Fibroblast of the aortic adventitia (primary cell): ENCODE measurements around the gene RTL10. TPM values are rescaled to one million over a fixed set of nuclear protein-coding genes. Genes with fewer than 3 reads are reported as not detected.

Experiments
- DNase-seq: peaks from one replicate; pipeline ENCODE4 v3.0.0-alpha.2; 2010; ENCODE audit warnings: low read depth
- H3K4me3 ChIP-seq: 2 replicates; pipeline ENCODE4 v1.5.1; 2011; ENCODE audit warnings: low read depth, mild to moderate bottlenecking, control low read depth, low read length, moderate library complexity
- total RNA-seq: library from RNA; depleted of rRNA; stranded (reverse); fragments of >200 nt; gene quantifications from 2 replicates; pipeline ENCODE4 v1.2.3, GENCODE V29; 2012; ENCODE audit warnings: low replicate concordance
- TF ChIP-seq, protein P1 (sequence below): IDR thresholded peaks from 2 replicates; pipeline ENCODE4 v1.5.1; 2011; ENCODE audit warnings: mild to moderate bottlenecking, low read length, control low read depth, inconsistent platforms; ENCODE audit not compliant: insufficient read depth

RTL10 gene
- total RNA-seq, 1 donor = 10.8 TPM

DNA sequence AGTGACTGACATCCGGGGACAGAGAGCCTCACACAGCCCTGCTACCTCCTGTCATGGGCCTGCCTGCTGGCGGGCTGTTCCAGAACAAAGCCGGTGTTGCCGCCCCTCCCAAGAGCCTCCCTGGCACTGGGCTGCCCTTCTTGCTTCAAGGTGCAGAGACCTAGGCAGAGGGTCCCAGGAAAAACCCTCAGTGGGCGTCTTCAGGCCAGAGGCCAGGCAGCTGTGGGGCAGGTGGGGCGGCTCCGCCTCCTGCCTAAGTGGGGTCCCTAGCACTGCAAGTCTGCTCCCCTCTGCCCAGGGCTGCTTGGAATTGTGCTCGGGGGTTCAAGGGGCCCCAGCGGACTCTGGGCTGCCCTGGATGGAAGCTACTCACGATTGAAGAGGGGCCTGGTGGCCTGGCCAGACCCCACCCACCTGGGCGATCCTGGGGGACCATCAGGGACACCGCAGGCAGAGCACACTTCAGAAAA is 20.4 kb upstream of the RTL10 start:
- DNase-seq = no peak
- TF ChIP-seq, protein P1, sequence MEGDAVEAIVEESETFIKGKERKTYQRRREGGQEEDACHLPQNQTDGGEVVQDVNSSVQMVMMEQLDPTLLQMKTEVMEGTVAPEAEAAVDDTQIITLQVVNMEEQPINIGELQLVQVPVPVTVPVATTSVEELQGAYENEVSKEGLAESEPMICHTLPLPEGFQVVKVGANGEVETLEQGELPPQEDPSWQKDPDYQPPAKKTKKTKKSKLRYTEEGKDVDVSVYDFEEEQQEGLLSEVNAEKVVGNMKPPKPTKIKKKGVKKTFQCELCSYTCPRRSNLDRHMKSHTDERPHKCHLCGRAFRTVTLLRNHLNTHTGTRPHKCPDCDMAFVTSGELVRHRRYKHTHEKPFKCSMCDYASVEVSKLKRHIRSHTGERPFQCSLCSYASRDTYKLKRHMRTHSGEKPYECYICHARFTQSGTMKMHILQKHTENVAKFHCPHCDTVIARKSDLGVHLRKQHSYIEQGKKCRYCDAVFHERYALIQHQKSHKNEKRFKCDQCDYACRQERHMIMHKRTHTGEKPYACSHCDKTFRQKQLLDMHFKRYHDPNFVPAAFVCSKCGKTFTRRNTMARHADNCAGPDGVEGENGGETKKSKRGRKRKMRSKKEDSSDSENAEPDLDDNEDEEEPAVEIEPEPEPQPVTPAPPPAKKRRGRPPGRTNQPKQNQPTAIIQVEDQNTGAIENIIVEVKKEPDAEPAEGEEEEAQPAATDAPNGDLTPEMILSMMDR = no peak
- H3K4me3 ChIP-seq = no peak overlapping the region

DNA sequence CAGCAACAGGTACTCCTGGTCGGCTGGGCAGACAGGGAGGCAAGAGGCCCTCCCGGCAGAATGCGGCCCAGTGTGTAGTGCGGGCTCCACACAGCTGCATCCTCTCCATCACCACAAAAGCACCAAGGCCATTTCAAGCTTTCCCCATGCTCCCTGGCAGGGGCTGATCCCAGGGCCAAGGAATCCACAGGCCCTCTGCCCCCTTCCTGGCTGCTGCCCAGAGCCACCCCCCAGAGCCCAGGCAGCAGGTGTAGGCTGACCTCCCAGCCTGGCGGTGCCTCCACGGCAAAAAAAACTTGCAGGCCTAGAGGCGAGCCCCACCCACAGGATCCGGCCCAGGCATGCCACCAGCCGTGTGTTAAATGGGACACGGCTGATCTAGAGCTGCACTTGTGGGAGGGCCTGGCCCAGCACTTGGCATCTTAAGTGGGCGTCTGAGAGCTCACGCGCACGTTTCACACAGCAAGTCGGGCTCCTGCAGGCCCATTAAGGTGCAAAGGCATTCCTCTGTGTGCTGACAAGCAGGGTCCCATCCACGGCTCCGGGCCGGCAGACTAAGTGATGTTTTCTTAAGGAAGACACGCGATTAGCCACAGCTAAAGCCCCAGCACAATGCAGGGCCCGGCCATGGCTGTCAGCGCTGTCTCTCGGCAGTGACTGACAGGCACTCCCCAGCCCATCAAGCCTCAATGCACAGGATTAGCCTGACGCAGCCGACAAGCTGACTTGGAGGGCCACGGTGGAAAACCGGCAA is 19.8 kb upstream of the RTL10 start:
- TF ChIP-seq, protein P1 = no peak
- DNase-seq = peak; percentile 11
- H3K4me3 ChIP-seq = no peak overlapping the region

DNA sequence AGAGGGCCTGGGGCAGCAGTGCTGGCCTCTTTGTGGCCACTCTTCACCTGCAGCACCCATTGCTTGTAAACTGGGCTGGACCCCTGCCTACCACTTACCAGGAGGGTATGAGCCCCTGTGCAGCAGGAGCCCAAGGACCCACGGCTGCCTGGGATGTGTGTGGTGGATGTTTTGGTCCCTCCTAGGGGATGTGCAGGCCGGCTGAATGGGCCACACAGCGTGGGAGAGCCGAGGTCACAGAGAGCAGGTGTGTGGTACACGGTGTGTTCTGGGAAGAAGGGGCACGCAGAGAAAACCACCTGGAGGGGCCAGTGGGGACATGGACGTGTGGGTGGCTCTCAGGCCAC is 19.3 kb upstream of the RTL10 start:
- no peak for DNase-seq
- no peak overlapping the region for H3K4me3 ChIP-seq

DNA sequence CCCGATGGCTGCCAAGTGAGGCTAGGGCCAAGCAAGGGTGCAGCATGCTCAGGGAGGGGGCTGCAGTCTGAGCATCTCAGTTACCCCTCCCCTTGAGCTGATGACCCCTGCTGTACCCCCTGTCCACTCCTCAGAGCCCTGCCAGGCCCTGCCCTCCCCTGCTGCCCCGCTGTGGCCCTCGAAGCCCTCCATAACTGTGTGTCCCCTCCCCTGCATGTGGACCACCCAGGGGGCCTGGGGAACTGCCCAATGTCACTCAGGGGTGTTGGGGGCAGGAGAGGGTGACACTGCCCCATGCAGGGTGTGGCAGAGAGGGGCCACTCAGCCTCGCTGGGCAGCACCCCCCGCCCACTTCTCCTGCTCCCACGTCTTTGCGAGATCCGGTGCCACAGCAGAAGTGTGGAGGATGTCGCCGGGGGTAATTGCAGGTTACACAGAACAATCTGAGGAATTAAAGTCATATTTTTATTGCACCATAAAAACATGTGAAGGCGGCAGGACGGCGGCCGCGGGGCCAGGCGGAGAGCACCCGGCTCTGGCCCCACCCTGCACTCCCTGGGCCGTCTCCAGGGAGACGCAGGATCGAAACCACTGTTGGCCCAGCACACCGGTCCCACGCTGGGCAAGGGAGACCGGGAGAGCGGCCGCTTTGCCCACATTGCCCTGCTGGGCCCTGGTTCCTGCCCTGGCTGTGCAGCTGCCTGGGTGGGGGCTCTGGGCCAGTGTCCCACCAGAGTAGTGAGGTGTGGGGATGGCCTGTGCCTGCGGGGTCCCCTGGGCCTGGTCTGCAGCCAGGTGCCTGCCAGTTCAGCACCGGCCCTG is 18.7 kb upstream of the RTL10 start:
- DNase-seq = no peak
- TF ChIP-seq, protein P1 = no peak
- no peak overlapping the region for H3K4me3 ChIP-seq

More for the DNA sequence above, 19.3 kb upstream of the RTL10 start:
- TF ChIP-seq, protein P1 = no peak

DNA sequence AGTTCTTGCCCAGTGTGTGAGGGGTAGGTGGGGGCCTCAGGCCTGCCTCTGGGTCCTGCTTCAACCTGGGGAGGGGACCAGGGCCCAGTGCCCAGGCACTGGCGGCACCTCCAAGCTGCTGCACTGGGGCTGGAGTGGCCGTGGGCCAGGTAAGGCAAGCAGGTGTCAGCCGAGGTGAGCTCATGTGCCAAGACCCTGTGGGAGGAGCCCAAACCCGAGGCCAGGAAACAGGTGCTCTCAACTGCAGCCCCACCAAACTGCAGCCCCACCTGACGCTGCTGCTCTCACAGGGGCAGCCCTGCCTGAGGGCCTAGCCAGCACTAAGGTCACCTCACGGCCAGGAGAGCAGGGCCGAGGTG is 18.1 kb upstream of the RTL10 start:
- H3K4me3 ChIP-seq = no peak overlapping the region
- TF ChIP-seq, protein P1 = no peak
- no peak for DNase-seq

DNA sequence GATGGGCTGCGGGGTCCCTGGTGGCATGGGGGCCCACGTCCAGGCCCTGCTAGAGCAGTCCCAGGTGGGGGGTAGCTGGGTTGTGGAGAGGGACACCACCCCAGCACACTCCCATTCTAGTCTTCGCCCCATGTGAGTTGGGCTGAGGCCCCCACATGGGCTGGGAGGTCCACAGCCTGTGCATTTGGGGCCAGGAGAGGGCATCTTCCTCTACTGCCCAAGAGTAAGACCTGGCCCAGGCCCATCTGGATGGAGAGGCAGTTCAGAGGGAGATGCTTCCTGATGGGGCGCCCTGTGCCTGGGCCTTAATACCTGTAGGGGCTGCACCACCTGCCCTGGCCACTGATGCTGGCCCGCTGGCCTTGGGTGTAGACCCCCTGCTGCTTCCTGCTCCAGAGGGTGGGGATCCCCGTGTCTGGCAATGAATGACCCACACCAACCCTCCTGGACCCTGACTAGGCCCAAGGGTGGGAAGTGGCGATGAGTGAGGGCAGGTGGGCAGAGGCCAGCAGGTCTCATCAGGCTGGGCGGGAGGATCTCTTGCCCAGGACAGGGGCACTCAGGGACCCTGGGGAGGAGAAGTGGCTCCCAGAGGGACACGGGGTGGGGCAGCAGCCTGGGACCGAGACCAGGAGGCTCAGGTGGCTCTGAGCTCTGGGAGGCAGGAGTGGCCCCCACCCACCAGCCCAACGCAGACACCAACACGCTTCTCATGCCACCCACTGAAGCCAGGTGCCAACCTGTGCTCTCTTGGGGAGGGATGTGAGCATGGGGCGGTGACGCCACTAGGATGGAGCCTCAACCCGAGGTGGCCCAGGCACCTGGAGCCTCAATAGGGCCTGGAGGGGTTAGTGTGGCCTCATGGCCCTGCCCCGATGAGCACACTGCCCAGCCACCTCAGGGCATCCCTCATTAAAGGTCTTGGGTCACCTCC is 17.4 kb upstream of the RTL10 start:
- TF ChIP-seq, protein P1 = no peak
- DNase-seq = no peak
- no peak overlapping the region for H3K4me3 ChIP-seq
